Measurements from ENCODE around the gene PNPLA7.

DNA sequence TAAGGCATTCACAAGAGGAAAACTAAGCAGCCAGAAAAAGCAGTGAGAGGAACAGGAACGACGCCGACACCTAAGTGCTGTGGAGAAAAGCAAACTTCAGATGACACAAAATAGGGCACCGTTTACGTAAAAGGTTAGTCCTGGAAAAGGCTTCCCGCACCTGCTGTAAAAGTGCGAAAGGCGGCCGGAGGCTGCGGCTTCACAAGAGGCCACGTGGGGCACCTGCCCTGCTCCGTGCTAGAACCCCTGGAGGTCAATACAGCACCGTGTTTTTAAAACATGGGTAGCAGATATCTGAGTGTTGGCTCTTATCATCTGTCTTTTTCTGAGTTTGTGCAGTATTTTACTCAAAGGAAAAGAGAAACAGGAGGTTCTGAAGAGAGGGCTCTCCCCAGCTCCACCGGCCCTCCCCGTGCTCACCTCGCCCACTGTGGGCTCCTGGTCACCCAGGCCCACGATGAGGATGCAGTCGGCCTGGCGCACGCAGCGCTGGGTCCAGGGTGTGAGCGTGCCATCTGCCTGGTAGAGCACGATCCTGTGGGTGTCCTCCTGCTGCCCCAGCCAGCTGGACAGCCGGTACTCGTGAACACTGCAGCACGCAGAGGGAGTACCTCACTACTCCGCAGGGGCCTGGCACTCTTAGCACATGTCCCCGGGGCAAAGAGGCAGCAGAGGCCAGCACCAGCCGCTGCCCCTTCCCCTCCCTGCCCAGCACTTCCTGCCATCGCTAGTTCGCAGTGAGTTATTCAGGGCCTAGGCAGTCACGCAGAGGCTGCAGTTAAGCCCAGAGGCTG, 70.1 kb downstream of the PNPLA7 start:
- TF ChIP-seq, protein P1, sequence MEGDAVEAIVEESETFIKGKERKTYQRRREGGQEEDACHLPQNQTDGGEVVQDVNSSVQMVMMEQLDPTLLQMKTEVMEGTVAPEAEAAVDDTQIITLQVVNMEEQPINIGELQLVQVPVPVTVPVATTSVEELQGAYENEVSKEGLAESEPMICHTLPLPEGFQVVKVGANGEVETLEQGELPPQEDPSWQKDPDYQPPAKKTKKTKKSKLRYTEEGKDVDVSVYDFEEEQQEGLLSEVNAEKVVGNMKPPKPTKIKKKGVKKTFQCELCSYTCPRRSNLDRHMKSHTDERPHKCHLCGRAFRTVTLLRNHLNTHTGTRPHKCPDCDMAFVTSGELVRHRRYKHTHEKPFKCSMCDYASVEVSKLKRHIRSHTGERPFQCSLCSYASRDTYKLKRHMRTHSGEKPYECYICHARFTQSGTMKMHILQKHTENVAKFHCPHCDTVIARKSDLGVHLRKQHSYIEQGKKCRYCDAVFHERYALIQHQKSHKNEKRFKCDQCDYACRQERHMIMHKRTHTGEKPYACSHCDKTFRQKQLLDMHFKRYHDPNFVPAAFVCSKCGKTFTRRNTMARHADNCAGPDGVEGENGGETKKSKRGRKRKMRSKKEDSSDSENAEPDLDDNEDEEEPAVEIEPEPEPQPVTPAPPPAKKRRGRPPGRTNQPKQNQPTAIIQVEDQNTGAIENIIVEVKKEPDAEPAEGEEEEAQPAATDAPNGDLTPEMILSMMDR (IDR thresholded peaks at IDR 0.05; ENCODE audit: borderline replicate concordance, extremely low read depth, low read length, poor library complexity, severe bottlenecking), result no peak
- no peak for TF ChIP-seq EZH2 (IDR thresholded peaks at IDR 0.05; ENCODE audit: borderline replicate concordance, low read depth, low read length, severe bottlenecking)
